HG02678 (cell line): ENCODE data around the gene SLC43A3.
"Not testable (repeated sequence)": the region's sequence is repeated elsewhere in the genome, so short reads cannot be mapped to it uniquely, and the experiment has no call there.

ENCODE experiments used
- ATAC-seq: cut with Tn5 transposase; IDR thresholded peaks from one replicate; pipeline ENCODE4 v1.9.1; 2021; ENCODE audit warnings: mild to moderate bottlenecking, moderate library complexity; ENCODE audit not compliant: unreplicated experiment

SLC43A3 gene

DNA sequence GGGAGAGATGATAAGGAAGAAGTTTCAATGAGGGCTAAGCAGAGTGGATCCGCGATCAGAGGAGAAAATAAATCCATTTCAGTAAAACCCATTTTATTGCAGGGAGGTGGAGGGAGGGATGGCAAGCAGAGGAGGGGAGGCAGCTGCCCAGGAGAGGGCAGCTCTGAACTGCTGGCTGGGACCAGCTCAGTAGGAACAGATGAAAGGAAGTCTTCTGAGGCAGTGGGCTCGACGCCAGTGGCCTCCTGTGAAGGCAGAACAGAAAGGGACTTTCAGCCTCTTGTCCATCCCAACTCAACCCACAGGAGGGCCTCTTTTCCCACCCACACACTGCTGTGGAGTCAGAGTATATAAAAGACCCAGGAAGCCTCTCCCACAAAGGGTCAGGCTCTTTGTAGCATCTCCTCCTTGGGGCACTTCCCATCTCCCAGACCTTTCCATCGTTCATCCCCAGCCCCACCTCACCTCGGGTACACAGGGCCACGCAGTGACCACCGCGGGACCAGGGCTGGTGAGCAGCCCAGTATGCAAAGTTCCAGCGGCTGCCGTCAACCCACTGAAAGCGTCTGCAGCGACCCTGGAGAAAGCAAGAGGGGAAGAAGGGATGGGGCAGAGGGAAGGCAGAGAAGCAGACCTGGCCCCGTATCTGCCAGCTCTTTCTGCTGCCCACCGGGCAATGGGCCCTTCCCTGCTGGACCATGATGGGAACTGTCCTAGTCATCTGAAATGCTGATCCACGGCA, 39.5 kb downstream of the SLC43A3 start:
- no peak for ATAC-seq

DNA sequence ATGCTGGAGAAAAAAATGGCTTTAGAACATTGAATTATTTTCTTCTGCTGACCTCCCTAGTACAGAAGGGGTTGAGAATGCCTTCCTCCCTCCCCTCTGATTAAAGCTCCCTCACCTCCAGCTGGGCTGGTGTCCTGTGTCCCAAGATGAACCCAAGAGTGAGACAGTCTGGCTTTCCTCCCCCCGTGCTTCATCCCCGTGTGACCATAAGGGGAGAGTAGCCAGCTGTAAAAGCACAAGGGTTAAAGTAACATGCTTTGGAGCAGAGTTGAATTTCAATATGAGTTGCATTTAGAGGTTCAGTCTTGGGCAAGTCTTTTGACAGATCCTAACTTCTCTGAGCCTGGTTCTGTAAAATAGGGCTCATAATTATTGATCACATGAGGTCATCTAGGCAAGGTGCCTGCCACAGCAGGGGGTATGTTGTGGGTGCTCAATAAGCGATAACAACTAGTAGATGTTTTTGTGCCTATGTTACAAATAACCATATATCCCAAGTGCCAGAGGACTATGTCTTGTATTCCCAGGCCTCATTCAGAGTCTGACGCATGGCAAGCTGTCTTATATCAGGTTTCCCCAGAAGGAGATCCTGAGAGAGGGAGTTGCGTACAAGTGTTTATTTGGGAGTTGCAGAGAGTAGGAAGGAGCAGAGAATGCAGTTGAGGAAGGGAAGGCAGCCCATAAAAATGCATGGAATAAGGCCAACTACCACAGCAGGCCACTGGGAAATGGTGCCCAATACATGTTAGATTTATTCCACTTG, 40.6 kb downstream of the SLC43A3 start:
- no peak for ATAC-seq

DNA sequence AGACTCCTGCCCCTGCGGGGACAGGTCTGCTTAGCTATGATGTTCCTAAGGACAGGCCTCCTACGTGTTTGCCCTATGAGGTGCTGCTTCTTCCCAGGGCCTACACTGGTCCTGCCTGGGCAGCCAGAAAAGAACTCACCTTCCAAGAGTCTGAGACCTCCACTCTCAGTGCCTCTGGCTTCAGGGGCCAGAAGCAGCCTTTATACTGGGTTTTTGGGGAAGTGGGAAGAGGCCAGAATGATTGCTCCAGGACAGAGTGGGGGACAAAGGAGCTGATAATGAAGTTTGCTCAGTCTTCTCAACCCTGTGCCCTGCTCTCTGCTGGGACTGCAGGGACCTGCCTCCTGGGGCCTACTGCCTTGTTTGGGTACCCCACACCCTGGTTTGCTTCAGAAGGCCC, 45.9 kb downstream of the SLC43A3 start, which contains the start of gene PRG3:
PRG3 (minus strand) TSS at position 176 of the 400 bp plus-strand sequence. CDS start 442 bp downstream, outside the sequence.
- no peak for ATAC-seq

DNA sequence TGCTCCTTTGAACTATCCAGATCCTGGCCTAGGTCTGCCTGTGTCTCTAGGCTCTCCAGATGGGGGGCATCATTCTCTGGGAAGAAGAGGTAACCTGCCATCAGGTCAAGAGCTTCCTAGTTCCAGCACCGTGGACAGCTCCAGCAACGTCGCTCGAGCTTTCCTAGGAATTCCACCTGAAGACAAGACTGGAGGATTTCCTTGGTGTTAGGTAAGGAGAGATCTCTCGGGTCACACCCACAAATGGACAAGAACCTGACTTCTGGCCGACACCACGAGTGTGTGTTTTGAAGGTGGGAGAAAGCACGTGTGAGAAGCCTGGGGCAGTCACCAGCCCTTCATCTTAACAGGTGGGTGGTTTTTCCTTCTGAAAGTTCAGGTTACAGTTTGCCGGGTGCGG, 47.2 kb downstream of the SLC43A3 start:
- ATAC-seq, result no peak

DNA sequence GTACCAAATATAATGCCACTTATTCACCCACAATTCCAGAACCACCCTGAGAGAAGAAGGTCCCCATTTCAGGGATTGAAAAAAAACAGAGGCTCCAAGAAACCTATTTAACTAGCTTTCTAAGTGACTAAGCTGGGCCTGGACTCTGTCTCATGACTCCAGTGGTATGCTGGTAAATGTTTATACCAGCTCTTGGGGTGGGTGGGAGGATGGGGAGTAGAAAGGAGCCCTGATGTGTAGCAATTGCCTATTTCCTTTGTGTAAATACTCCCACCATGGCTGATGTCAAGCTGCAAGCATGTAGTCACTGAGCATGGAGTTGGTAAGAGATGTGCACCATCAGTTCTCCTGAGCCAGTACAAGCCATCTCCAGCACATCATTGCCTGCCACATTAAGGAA, 48.7 kb downstream of the SLC43A3 start:
- ATAC-seq, result no peak

DNA sequence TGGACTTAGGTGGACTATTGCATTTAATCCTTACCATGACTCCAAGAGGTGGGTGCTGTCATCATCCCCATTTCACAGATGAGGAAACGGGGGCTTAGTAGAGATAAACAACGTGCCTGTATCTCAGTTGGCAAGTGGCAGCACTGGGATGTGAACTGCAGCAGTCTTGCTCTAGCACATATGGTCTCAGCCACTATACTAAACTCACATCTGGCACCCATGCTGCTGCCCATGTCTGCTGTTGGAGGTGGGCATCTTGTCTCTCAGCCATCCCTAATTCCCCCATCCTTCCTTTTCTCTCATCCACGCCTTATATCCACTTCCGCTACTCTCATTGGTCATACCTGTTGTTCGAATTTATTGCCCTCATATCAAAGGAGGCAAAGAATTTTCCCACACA, 49.8 kb downstream of the SLC43A3 start:
- ATAC-seq, result no peak

DNA sequence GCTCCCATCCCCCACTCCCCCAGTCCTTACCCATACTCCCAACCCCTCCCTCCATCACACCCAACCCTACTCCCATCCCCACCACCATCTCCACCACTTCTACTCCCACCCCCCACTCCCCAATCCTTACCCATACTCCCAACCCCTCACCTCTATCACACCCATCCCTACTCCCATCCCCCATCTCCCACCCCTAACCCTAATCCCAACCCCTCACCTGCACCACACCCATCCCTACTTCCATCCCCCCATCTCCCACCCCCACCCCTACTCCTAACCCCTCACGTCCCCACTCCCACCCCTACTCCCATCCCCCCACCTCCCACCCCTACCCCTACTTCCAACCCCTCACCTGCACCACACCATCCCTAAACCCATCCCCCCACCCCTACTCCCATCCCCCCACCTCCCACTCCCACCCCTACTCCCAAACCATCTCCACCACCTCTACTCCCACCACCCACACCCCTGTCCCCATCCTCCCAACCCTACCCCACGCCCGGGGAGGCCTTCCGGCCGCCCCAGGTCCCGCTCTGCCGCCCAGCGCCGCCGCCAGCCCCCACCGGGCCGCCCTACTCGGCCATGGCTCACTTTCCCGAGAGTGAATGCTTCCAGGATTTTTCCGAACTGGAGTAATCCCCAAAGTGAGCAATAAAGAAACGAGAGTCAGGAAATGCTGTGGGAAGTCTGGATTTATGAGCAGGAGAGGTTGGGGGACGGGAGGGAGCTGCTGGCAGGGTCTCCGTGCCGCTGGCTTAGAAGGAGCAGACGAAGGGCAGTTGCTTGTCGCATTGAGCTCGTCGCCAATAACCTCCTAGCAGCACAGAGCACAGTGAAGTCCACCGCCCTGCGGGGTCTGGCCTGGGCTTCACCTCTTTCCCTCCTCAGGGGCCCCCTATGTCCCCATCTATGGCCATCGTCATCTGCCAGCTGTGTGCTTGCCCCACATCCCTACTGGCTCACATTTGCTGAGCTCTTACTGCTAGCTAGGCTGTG, 50.5 kb downstream of the SLC43A3 start:
- no peak for ATAC-seq

DNA sequence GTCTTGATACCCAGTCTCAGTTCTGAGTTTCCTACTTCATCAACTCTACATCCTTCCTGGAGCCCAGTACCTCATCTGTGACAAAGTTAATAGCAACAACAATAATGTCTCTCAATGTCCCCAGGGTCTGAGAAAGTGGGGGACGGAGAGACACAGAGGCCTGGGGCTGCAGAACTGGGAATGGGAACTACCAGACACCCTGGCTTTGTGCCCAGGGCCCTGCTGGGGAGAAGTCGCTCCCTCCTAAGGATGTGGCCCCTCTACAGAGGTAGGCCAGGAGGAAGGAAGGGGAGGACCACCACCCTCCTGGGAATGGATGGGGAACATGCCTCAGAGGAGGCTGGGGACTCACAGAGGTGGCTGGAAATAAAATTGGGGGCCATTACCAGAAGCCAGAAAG, 51.4 kb downstream of the SLC43A3 start:
- ATAC-seq, result no peak

DNA sequence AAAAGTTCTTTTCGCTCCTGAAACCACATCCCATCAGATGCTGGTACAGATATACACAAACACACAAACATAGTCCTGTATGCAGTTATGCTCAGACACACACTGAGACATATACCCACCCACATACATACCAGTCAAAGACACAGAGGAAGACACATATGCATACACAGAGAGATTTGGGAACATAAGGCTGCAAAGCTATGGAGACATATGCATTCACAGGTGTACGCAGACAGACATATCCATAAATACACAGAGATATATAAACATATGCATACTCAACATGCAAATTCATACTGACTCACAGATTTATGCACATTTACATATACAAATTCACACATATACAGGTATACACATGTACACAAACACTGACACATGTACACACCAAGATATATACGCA, 52.0 kb downstream of the SLC43A3 start:
- ATAC-seq, result no peak

DNA sequence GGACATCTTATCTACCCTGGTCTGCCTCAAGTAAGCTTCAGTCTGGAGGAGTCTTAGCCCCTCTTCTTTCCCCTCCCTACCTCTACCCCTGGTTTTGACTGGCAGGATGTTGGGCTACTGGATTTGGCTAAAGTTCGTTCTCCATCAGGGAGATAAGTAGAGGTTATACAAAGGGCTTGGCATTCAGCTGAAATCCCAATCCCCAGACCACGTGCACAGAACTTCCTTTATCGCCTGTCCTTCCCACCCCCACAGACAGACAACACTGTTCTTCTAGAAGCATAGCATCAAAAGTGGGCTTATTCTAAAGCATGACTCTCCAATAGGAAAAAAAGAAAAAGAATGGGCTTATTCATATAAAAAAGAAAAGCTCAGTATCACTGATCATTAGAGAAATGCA, 53.8 kb downstream of the SLC43A3 start:
- ATAC-seq, result no peak

DNA sequence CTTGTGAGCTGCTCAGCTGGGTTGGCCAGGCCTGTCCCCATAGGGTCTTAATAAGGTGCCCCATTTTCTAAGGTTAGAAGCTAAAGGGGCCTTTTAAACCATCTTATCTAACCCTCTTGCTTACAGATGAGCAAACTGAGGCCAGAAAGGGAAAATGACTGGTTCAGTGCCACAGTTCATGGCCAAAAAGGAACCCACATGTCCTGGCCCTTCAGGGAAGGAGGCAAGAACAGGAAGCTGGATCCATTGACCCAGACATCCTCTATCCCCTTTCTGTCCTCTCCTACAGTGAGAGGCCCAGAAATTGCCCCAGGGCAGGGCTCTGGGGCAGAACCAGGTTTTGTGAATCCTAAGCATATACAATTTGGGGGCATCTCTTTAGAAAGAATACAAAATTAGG, 56.0 kb downstream of the SLC43A3 start:
- ATAC-seq, result no peak

DNA sequence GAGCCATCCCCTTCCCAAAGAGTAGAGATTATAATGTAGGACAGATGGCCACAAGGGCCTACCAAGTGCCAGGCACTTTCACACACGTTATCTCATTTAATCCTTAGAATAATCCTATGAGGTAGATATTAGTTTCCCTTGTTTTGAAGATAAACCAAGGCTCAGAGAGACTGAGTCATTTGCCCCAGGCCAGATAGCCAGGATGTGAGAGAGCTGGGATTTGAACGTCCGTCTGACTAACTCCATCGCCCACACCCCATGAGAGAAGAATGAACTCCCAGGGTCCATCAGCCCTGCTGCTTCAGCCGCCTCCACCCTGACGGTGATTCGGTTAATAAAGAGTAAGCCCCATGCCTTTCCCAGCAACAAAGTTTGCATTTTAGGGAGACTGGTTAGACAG, 56.7 kb downstream of the SLC43A3 start:
- ATAC-seq, result no peak

DNA sequence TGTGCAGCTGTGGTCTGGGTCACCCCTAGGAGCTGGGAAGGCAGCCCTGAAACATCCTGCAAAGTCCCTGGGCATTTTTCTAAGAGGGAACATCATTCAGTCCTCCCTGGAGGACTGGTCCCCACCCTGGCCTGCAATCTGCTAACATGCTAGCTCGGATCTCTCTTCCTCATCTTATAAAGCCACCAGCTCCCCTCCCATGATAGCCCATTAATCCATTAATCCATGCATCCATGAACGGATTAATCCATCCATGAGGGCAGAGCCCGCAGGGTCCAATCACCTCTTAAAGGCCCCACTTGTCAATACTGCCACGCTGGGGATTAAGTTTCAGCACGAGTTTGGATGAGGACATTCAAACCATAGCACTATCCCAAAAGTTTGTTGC, 58.1 kb downstream of the SLC43A3 start:
- no peak for ATAC-seq

DNA sequence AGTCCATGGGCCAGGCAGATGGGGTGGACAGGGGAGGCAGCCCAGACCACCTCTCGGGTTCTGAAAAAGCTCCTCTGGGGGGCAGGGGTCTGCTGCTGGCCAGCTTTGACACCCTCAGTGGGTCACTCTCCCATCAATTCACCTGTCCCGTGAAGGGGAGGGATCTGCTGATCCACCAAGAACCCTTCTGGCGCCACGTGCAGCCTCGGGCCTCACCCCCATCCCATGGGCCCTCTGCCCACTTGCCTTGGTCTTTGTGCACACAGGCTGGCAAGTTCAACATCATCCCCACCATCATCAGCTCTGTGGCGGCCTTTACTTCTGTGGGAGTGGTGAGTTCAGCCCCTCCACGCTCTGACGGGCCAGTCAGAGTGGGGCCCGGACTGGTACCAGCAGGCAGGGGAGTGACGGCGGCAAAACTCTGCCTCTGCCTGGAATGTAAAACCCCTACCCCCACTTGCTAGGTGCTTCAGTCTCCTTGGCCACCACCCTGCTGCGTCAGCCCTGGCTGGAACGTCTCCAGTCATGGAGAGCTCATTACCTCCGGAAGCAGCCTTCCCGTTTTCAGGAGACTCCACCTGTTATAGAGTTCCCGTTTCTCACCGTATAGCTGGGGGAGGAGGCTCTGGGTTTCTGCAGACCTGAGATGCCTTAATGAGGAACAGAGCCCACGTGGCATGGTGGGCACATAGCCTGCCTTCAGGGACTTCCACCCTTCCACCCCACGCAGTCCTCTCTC, 58.6 kb downstream of the SLC43A3 start:
- no peak for ATAC-seq

DNA sequence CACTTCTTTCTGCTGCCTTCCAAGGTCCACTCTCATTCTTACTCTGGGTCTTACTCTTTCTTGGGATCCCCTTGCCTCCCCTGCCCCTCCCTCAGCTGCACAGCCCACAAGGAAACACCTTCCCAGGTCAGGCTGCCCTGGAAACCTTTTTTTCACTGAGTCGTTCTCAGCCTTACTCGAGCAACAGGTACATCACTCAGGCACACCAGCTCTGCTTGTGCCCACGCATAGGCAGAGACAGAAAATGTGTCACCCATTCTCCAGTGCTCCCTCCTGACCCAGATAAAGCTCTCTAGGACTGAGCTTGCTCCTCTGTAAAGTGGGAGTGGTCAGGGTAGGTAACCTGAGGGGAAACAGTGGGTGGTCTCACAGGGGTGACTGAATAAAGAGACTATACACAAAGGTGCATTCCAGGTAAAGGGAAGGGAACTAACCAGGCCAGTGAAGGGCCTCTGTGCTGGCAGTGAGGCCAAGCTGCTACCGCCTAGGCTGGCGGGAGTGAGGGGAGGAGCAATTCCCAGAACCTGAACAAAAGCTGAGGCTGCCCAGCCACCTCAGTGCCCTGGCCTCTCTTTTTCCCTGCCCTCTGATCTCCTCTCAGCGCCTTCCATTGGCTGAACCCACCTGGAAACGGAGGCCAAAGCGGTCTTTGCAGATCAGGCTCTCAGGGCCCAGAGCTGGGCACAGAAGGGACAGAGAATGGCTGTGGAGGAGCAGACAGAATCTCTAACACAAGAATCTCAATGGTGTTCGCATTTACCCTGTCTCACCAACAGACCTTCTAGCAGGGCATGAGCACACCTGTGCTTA, 61.9 kb downstream of the SLC43A3 start:
- no peak for ATAC-seq

DNA sequence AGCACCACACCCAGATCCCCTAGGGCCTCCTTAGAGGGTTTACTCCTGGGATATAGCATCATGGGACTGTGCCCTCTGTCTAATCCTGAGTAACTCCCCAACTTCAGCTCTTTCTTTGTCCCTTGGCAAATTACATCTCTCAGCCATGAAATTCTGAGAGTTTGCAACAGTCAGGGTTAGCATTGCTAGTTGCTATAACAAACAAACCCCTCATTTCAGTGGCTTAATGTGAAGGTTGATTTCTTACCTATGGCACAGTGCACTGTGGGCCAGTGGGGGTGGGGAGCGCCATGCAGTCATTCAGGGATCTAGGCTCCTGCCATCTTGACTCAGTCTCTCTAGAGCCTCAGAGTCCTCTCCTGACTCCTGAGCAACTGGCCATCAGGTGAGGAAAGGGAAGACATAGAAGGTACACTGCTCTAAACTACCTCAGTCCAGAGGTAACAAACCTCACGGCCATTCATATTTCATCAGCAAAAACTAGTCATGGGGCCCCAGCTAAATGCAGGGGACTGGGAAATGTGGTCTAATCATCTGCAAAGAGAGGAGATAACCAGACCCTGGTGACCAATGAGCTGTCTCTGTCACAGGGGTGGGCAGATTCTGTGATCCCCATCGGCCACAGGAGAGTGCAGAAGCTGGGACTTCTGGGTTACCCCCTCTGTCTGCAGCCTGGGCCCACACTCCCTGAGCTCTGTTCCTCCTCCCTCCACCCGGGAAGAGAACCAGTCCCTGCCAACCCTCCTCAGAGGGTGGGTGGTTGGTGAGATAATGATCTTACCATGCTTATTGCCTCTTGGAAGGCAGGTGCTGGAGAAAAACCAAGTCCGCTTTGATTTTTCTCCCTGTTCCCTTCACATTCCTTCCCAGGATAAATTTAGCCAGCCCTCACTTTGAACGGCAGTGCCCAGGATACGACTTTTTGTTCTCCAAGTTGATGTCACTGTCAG, 63.5 kb downstream of the SLC43A3 start:
- no peak for ATAC-seq

DNA sequence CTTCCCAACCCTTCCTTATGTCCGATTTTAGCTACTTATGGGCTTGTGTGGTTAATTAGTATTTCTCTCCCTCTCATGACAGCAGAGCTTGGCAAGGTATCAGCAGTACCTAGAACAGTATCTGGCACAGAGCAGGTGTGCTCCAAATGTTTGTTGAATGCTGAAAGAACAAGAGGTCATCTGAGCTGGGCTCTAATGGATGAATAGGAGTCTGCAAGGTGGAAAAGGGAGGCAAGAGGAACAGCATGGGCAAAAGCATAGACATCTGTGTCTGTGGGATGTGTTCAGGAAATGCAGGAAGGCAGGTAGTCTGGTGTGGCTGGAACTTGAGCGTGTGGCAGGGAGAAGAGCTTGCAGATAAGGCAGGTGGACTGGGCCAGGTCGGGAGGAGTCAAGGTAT, 65.0 kb downstream of the SLC43A3 start:
- no peak for ATAC-seq

DNA sequence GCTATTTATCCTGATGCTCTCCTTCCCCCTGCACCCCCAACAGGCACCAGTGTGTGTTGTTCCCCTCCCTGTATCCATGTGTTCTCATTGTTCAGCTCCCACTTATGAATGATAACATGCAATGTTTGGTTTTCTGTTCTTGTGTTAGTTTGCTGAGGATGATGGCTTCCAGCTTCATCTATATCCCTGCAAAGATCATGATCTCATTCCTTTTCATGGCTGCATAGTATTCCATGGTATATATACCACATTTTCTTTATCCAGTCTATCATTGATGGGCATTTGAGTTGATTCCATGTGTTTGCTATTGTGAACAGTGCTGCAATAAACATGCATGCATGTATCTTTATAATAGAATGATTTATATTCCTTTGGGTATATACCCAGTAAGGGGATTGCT, 65.5 kb downstream of the SLC43A3 start:
- not testable (repeated sequence) for ATAC-seq

DNA sequence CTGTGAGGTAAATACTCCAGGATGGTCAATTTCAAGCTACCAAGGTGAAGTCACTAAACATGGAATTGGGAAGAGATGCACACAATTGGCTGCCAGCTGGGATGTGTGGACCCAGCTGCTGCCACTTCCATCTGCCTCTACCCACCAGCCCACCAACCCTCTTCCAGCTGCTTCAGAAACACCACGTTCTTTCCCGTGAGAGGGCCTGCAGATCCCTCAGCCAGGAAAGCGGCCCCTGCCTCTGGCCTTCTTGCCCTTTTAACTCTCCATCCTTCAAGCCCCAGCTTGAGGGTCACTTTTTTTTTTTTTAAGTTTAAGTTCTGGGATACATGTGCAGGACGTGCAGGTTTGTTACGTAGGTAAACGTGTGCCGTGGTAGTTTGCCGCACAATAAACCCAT, 65.9 kb downstream of the SLC43A3 start:
- no peak for ATAC-seq
